A549 (cell line): ENCODE results near the gene SCAMP3. TPM values are rescaled to one million over a fixed set of nuclear protein-coding genes. Genes with fewer than 3 reads are reported as not detected.

Source experiments
- ATAC-seq, 2 experiments: fragments of 200-7000 bp in 1 of 2; fragments of >200 bp in 1 of 2; cut with Nextera tagmentation in 1 of 2; cut with Tn5 transposase in 1 of 2; 3 replicates each; pipeline versions ENCODE4 v1.8.0 to v1.9.1; 2018 to 2020; ENCODE audit warnings: mild to moderate bottlenecking in 1 of 2, moderate library complexity in 1 of 2
- CTCF ChIA-PET: fragments of 300-600 bp; sonication (Branson Sonifier 250); formaldehyde crosslinking; extraction: SDS; loops from one replicate; lab custom pipeline; 2021; ENCODE audit warnings: antibody characterized with exemption, inconsistent platforms; lab: Yijun Ruan, JAX
- POLR2A ChIA-PET: fragments of 350-600 bp; formaldehyde crosslinking; extraction: SDS; loops from one replicate; lab custom pipeline; 2021; ENCODE audit warnings: antibody characterized with exemption, inconsistent platforms; lab: Yijun Ruan, JAX
- DNase-seq, 2 experiments: peaks; one replicate each; pipeline versions ENCODE4 v3.0.0 to v3.0.0-alpha.2; 2011 to 2016; ENCODE audit warnings: low read depth in 1 of 2, low spot score in 1 of 2
- FAIRE-seq: peaks from 2 replicates; lab custom pipeline; 2011; peaks lifted over from hg19 to GRCh38; lab: Jason Lieb, UNC
- H3K27ac ChIP-seq, 2 experiments: fragments of >200 bp; sonication (Bioruptor Twin); formaldehyde crosslinking; 3 replicates each; pipeline ENCODE4 v1.5.1; 2016 to 2017
- H3K4me1 ChIP-seq: fragments of >200 bp; sonication (Bioruptor Twin); formaldehyde crosslinking; 3 replicates; pipeline ENCODE4 v1.6.1; 2016
- H3K4me2 ChIP-seq: fragments of >200 bp; sonication (Bioruptor Twin); formaldehyde crosslinking; 3 replicates; pipeline ENCODE4 v1.6.1; 2016
- H3K4me3 ChIP-seq: fragments of >200 bp; sonication (Bioruptor Twin); formaldehyde crosslinking; 3 replicates; pipeline ENCODE4 v1.5.1; 2016
- H3K9me3 ChIP-seq: fragments of >200 bp; sonication (Bioruptor Twin); formaldehyde crosslinking; 3 replicates; pipeline ENCODE4 v1.6.1; 2016
- CBX2 ChIP-seq: fragments of 200-600 bp; sonication (generic); IDR thresholded peaks from 2 replicates; pipeline ENCODE4 v1.6.1; 2016; ENCODE audit warnings: low read depth, mild to moderate bottlenecking, borderline replicate concordance
- CBX8 ChIP-seq: fragments of 200-600 bp; sonication (generic); IDR thresholded peaks from 2 replicates; pipeline ENCODE4 v1.6.1; 2016
- CEBPB ChIP-seq, 2 experiments: fragments of >200 bp in 1 of 2; sonication (Bioruptor Twin) in 1 of 2; formaldehyde crosslinking in 1 of 2; IDR thresholded peaks; 2 replicates each; pipeline ENCODE4 v1.6.1; 2012 to 2016
- CHD2 ChIP-seq: fragments of 150-350 bp; IDR thresholded peaks from 2 replicates; pipeline ENCODE4 v1.6.1; 2014; ENCODE audit warnings: low read length; ENCODE audit not compliant: partially characterized antibody
- CHD4 ChIP-seq: fragments of 200-600 bp; sonication (generic); IDR thresholded peaks from 2 replicates; pipeline ENCODE4 v1.6.1; 2016; ENCODE audit warnings: antibody characterized with exemption, mild to moderate bottlenecking, borderline replicate concordance
- FOSB ChIP-seq: fragments of 250-450 bp; sonication (Bioruptor Pico); IDR thresholded peaks from 2 replicates; pipeline ENCODE4 v1.5.0; 2020; ENCODE audit warnings: mild to moderate bottlenecking, moderate library complexity
- FOSL2 ChIP-seq, 2 experiments: fragments of 450-650 bp in 1 of 2; fragments of >200 bp in 1 of 2; sonication (Bioruptor Twin) in 1 of 2; formaldehyde crosslinking; IDR thresholded peaks; 2 replicates each; pipeline versions ENCODE4 v1.5.0 to v1.6.1; 2016 to 2020; ENCODE audit warnings: mild to moderate bottlenecking in 1 of 2, moderate library complexity in 1 of 2
- FOXS1 ChIP-seq: fragments of 250-450 bp; sonication (Bioruptor Pico); IDR thresholded peaks from 2 replicates; pipeline ENCODE4 v1.5.0; 2020; ENCODE audit warnings: mild to moderate bottlenecking, moderate library complexity
- HDAC2 ChIP-seq: fragments of 200-600 bp; sonication (generic); IDR thresholded peaks from 2 replicates; pipeline ENCODE4 v1.6.1; 2016
- HEYL ChIP-seq: fragments of 250-450 bp; sonication (Bioruptor Pico); IDR thresholded peaks from 2 replicates; pipeline ENCODE4 v1.8.0; 2021; ENCODE audit warnings: mild to moderate bottlenecking, moderate library complexity
- HMGXB4 ChIP-seq: fragments of 250-450 bp; sonication (Bioruptor Pico); IDR thresholded peaks from 2 replicates; pipeline ENCODE4 v1.5.0; 2021; ENCODE audit warnings: mild to moderate bottlenecking, moderate library complexity, borderline replicate concordance
- HOXA7 ChIP-seq: fragments of 250-450 bp; sonication (Bioruptor Pico); IDR thresholded peaks from 2 replicates; pipeline ENCODE4 v1.5.0; 2020; ENCODE audit warnings: mild to moderate bottlenecking, moderate library complexity
- HOXB13 ChIP-seq: fragments of 250-450 bp; sonication (Bioruptor Pico); IDR thresholded peaks from 2 replicates; pipeline ENCODE4 v1.5.0; 2020; ENCODE audit warnings: low read depth, mild to moderate bottlenecking, moderate library complexity
- JUNB ChIP-seq: fragments of >200 bp; sonication (Bioruptor Twin); formaldehyde crosslinking; IDR thresholded peaks from 2 replicates; pipeline ENCODE4 v1.6.1; 2016
- KDM1A ChIP-seq: fragments of 200-600 bp; sonication (generic); IDR thresholded peaks from 2 replicates; pipeline ENCODE4 v1.6.1; 2016; ENCODE audit warnings: low read depth, mild to moderate bottlenecking
- KDM5A ChIP-seq: fragments of 200-600 bp; sonication (generic); IDR thresholded peaks from 2 replicates; pipeline ENCODE4 v1.6.1; 2016; ENCODE audit warnings: antibody characterized with exemption, mild to moderate bottlenecking
- MAX ChIP-seq: IDR thresholded peaks from 2 replicates; pipeline ENCODE4 v1.6.1; 2012
- MAZ ChIP-seq: fragments of 150-350 bp; IDR thresholded peaks from 2 replicates; pipeline ENCODE4 v1.6.1; 2014; ENCODE audit warnings: antibody characterized with exemption, low read depth, low read length, borderline replicate concordance
- MYC ChIP-seq: IDR thresholded peaks from 2 replicates; pipeline ENCODE4 v1.6.1; 2012; ENCODE audit warnings: mild to moderate bottlenecking, inconsistent platforms, low read length, improper control_type of control experiment, borderline replicate concordance
- NR3C1 ChIP-seq: fragments of >200 bp; sonication (Bioruptor Twin); formaldehyde crosslinking; IDR thresholded peaks from 3 replicates; pipeline ENCODE4 v1.6.1; 2017
- PHF8 ChIP-seq: fragments of 200-600 bp; sonication (generic); IDR thresholded peaks from 2 replicates; pipeline ENCODE4 v1.6.1; 2016; ENCODE audit warnings: low read depth, mild to moderate bottlenecking, antibody characterized with exemption, moderate library complexity, borderline replicate concordance
- POLR2A ChIP-seq: IDR thresholded peaks from 2 replicates; pipeline ENCODE4 v1.6.1; 2012; ENCODE audit warnings: mild to moderate bottlenecking, low read length
- POLR2AphosphoS2 ChIP-seq: conservative IDR thresholded peaks from 2 replicates; pipeline ENCODE4 v1.6.1; 2012; ENCODE audit warnings: low read length, improper control_type of control experiment, inconsistent platforms
- RAD21 ChIP-seq, 2 experiments: fragments of >200 bp in 1 of 2; sonication (Bioruptor Twin) in 1 of 2; formaldehyde crosslinking in 1 of 2; IDR thresholded peaks in 1 of 2; conservative IDR thresholded peaks in 1 of 2; 2 replicates in 1 of 2; 3 replicates in 1 of 2; pipeline ENCODE4 v1.6.1; 2012 to 2018; ENCODE audit warnings: inconsistent platforms in 1 of 2
- RARB ChIP-seq: fragments of 250-450 bp; sonication (Bioruptor Pico); IDR thresholded peaks from 2 replicates; pipeline ENCODE4 v1.8.0; 2021; ENCODE audit warnings: mild to moderate bottlenecking, moderate library complexity
- RCOR1 ChIP-seq: fragments of 150-350 bp; IDR thresholded peaks from 2 replicates; pipeline ENCODE4 v1.6.1; 2014; ENCODE audit warnings: antibody characterized with exemption, low read length, low read depth
- REST ChIP-seq: fragments of 200-600 bp; sonication (generic); IDR thresholded peaks from 2 replicates; pipeline ENCODE4 v1.6.1; 2016; ENCODE audit warnings: antibody characterized with exemption, mild to moderate bottlenecking, moderate library complexity
- RFX5 ChIP-seq: fragments of 450-650 bp; IDR thresholded peaks from 2 replicates; pipeline ENCODE4 v1.7.1; 2014; ENCODE audit warnings: antibody characterized with exemption, mild to moderate bottlenecking, moderate library complexity
- RNF2 ChIP-seq: fragments of 200-600 bp; sonication (generic); IDR thresholded peaks from 2 replicates; pipeline ENCODE4 v1.6.1; 2016; ENCODE audit warnings: low read depth, mild to moderate bottlenecking, antibody characterized with exemption, moderate library complexity, borderline replicate concordance
- SMC3 ChIP-seq: fragments of >200 bp; sonication (Bioruptor Twin); formaldehyde crosslinking; IDR thresholded peaks from 3 replicates; pipeline ENCODE4 v1.6.1; 2018; ENCODE audit warnings: inconsistent platforms
- TP53 ChIP-seq: fragments of 250-450 bp; sonication (Bioruptor Pico); IDR thresholded peaks from 2 replicates; pipeline ENCODE4 v1.5.0; 2021; ENCODE audit warnings: mild to moderate bottlenecking, moderate library complexity
- USF2 ChIP-seq: fragments of 450-650 bp; IDR thresholded peaks from 2 replicates; pipeline ENCODE4 v1.6.1; 2014; ENCODE audit warnings: antibody characterized with exemption
- ZC3H11A ChIP-seq: fragments of 450-650 bp; IDR thresholded peaks from 2 replicates; pipeline ENCODE4 v1.6.1; 2014; ENCODE audit warnings: antibody characterized with exemption, mild to moderate bottlenecking
- ZFP36 ChIP-seq: fragments of 450-650 bp; IDR thresholded peaks from 2 replicates; pipeline ENCODE4 v1.6.1; 2014; ENCODE audit warnings: borderline replicate concordance; ENCODE audit not compliant: partially characterized antibody
- ZSCAN20 ChIP-seq: fragments of 250-450 bp; sonication (Bioruptor Pico); IDR thresholded peaks from 2 replicates; pipeline ENCODE4 v1.8.0; 2022; ENCODE audit warnings: mild to moderate bottlenecking, moderate library complexity
- WGBS: methylation state at CpG from one replicate; pipeline ENCODE4 v1.1.6; 2017; ENCODE audit errors: missing lambda C conversion rate; 5-methylcytosine and 5-hydroxymethylcytosine counted together
- polyA minus RNA-seq: library from RNA; depleted of rRNA, polyadenylated mRNA; stranded (reverse); fragments of >200 nt; gene quantifications from 2 replicates; pipeline ENCODE4 v1.2.3, GENCODE V29; 2011; rRNA and poly(A)+ RNA removed
- polyA plus RNA-seq, 4 experiments: library from polyadenylated mRNA; depleted of rRNA in 3 of 4; stranded (reverse); fragments of >200 nt; fragmentation: RNase III in 1 of 4; extraction: RNeasy Plus Mini Kit Qiagen cat#74134 plus additional on column Dnase treatment in 1 of 4; gene quantifications; 2 replicates in 3 of 4; 3 replicates in 1 of 4; pipeline ENCODE4 v1.2.3, GENCODE V29; 2011 to 2017

SCAMP3 gene
- polyA plus RNA-seq (2011; rRNA removed) (135 and 147 TPM in 2 replicates), polyA plus RNA-seq (2017; fragmentation: RNase III; extraction: RNeasy Plus Mini Kit Qiagen cat#74134 plus additional on column Dnase treatment) (73.1 to 78.1 TPM (median 75.9 TPM) in 3 replicates), polyA minus RNA-seq (116 and 132 TPM in 2 replicates)
- 165 and 207 TPM in 2 replicates for polyA plus RNA-seq (2012; cell fraction: cytosol; rRNA removed)
- polyA plus RNA-seq (2012; cell fraction: nucleus; rRNA removed): 170 and 184 TPM in 2 replicates

GRCh38 chr1:155261852-155262673 lies at the start of gene SCAMP3:
SCAMP3 (minus strand) TSS chr1:155262360; CDS start chr1:155262151, 209 bp downstream.
- peak within 1 kb of the TSS; percentile 86 for H3K4me3 ChIP-seq
- FAIRE-seq (no peak), DNase-seq (peak; percentile 99 to 100), ATAC-seq (peak; percentile 96 to 98)
- POLR2A ChIA-PET: interaction anchor here (0.6 to 1.8 kb wide), 5 partner anchors 11 to 348 kb away, joined by 3 to 25 read pairs (median 4); partner anchors contain the start of genes CLK2, FDPS and MSTO1
- CTCF ChIA-PET: interaction anchor here (0.7 to 16.5 kb wide), 3 partner anchors 12 to 60 kb away, joined by 3 to 326 read pairs (median 3); no protein-coding TSS in a partner anchor
- WGBS: under 1% methylated on average over 36 of the region's 47 CpGs
- peaks cover 14% of the 10 kb centered on the region for H3K4me1 ChIP-seq
- no peaks in the 10 kb centered on the region for H3K9me3 ChIP-seq
- H3K27ac ChIP-seq: peak within 1 kb of the TSS; percentile 88 to 97
- peak within 1 kb of the TSS; percentile 98 for H3K4me2 ChIP-seq
- no peak for TF ChIP-seq HDAC2
- TF ChIP-seq HOXB13: no peak
- no peak for TF ChIP-seq FOXS1
- peak; percentile 86 for TF ChIP-seq MAX
- TF ChIP-seq MYC: peak; percentile 81
- TF ChIP-seq ZC3H11A: no peak
- no peak for TF ChIP-seq HMGXB4
- TF ChIP-seq POLR2AphosphoS2: peak; percentile 86
- no peak for TF ChIP-seq RNF2
- TF ChIP-seq HEYL (CRISPR knock-in tag): no peak
- peak; percentile 86 for TF ChIP-seq REST
- TF ChIP-seq RFX5: no peak
- no peak for TF ChIP-seq TP53 (CRISPR knock-in tag)
- TF ChIP-seq KDM5A: no peak
- TF ChIP-seq CHD2: peak; percentile 89
- TF ChIP-seq FOSL2 (IDR thresholded peaks at IDR 0.05): no peak
- TF ChIP-seq FOSL2 (CRISPR knock-in tag; IDR thresholded peaks at IDR 0.05): no peak
- TF ChIP-seq RAD21 (conservative IDR thresholded peaks at IDR 0.05 in 1 of 2, IDR thresholded peaks at IDR 0.05 in 1 of 2): no peak
- TF ChIP-seq PHF8: peak; percentile 77
- TF ChIP-seq POLR2A: peak; percentile 84
- no peak for TF ChIP-seq NR3C1
- no peak for TF ChIP-seq CBX8
- TF ChIP-seq CHD4: no peak
- TF ChIP-seq HOXA7: peak; percentile 96
- TF ChIP-seq USF2: peak; percentile 99
- peak; percentile 90 for TF ChIP-seq FOSB
- no peak for TF ChIP-seq KDM1A
- no peak for TF ChIP-seq MAZ
- TF ChIP-seq RARB: peak; percentile 59; the same call in 1 of the 2 replicates
- no peak for TF ChIP-seq ZFP36
- no peak for TF ChIP-seq JUNB
- no peak for TF ChIP-seq RCOR1
- TF ChIP-seq SMC3: no peak
- TF ChIP-seq CEBPB (IDR thresholded peaks at IDR 0.05): no peak
- TF ChIP-seq ZSCAN20: no peak
- no peak for TF ChIP-seq CBX2
